Fibroblast of skin of right biceps (primary cell): ENCODE data around the gene CEACAM4.
A peak's percentile ranks its signal among the peaks of the same experiment; 100 is the strongest.
"Not testable (repeated sequence)": the region's sequence is repeated elsewhere in the genome, so short reads cannot be mapped to it uniquely, and the experiment has no call there.

Experiments used
- DNase-seq: peaks from one replicate; pipeline ENCODE4 v3.0.0-alpha.2; 2013

Gene CEACAM4

GRCh38 chr19:41582577-41583182, 44.2 kb downstream of the CEACAM4 start:
- not testable (repeated sequence) for DNase-seq

GRCh38 chr19:41581068-41581467, 45.8 kb downstream of the CEACAM4 start:
- not testable (repeated sequence) for DNase-seq

- DNase-seq = no peak
These were observed 48.0 kb downstream of the CEACAM4 start for GRCh38 chr19:41578886-41579285.

- DNase-seq = no peak
These were observed 49.0 kb downstream of the CEACAM4 start for GRCh38 chr19:41577833-41578232.

GRCh38 chr19:41577144-41577830, 49.6 kb downstream of the CEACAM4 start:
- DNase-seq = no peak

DNA sequence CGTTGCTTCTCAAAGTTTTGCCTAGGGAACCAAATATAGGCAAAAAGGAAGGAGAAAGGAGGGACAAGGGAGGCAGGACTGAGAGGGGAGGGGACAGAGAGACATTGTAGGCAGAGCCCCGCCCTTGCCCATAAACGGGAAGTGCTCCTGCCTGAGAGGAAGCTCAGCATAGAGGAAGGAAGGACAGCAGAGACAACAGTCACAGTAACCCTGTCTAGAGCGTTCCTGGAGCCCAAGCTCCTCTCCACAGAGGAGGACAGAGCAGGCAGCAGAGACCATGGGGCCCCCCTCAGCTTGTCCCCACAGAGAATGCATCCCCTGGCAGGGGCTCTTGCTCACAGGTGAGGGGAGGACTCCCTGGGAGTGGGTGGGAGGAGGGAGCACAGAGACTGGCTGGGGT, 50.9 kb downstream of the CEACAM4 start, which contains the start of gene CEACAM21:
Gene CEACAM21, plus strand, starts transcription at position 169 of the 400 bp plus-strand sequence. Its CDS starts 109 bp downstream, at position 278.
- no peak for DNase-seq

GRCh38 chr19:41570639-41571112, 56.2 kb downstream of the CEACAM4 start:
- peak; percentile 63 for DNase-seq

DNA sequence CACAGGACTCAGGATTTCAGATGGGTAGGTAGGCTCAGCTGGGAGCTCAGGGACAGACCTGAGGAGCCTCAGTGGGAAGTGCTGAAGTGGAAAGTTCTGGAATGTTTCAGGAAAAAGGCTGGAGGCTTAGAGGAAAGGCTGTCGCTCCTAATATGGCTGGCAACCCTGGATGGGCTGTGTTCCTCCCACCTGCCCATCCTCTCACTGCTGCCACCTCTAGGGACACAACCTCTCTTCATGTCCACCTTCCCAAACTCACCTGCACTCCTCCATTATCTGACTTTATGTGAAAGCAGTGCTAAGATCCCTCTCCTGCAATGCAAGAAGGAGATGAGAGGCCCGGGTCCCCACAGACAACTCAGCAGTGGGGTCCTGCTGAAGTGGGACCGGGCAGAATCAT, 56.7 kb downstream of the CEACAM4 start:
- DNase-seq = no peak

DNA sequence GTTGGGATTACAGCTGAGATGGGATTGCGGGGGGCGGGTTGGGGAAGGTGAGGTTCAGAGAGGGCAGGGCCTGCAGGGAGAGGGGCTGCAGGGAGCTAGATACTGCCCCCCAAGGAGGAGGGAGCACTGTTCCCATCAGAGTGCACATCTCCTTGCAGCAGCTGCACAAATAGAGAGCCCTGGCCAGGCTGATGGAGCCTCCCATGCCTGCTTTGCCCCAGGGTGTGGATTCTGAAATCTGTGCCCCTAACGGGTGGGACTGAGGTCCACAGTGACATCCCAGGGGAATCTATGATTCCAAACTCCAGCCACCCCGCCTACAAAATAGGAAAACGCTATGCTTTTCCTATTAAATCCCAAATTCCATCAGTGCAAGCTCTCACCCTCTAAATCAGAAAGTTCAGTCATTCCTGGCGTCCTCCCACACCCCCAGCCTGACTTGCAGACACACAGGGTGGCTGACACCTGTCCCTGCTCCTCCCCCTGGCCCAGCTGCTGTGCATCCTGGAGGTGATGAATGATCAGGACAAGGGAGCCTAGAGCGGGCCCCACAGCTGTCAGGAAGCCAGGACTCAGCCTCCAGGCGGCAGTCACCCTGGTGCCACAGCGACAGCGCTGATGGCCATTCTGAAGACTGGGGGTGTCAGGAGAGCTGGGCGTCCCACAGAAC, 57.3 kb downstream of the CEACAM4 start:
- no peak for DNase-seq
